ENCODE results near the gene TRAF3. TPM values are rescaled to one million over a fixed set of nuclear protein-coding genes. Genes with fewer than 3 reads are reported as not detected.
A peak's percentile ranks its signal among the peaks of the same experiment; 100 is the strongest.
"Not testable (repeated sequence)": the region's sequence is repeated elsewhere in the genome, so short reads cannot be mapped to it uniquely, and the experiment has no call there.

TRAF3 gene
- polyA plus RNA-seq, 1 experiment, result 20.1 TPM

DNA sequence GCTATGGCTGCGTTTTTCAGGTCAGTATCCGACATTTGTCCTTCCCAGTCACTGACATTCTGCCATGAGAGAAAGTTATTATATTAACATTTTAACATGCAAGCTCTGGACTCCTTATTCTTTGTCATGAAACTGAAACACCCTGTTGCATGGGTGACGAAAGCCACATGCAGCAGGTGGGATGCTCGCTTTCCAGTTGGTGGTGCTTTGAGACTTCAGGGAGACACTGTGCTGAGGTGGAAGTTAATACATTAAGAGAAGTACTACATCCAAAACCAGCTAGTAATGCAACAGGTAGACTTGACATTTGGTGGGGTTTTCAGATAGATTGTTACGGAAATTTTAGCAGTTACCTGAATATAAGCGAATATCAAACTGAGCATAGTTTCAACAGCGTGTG, 112.4 kb downstream of the TRAF3 start:
- POLR2A ChIA-PET, result no interaction called here
- TF ChIP-seq, protein P1, sequence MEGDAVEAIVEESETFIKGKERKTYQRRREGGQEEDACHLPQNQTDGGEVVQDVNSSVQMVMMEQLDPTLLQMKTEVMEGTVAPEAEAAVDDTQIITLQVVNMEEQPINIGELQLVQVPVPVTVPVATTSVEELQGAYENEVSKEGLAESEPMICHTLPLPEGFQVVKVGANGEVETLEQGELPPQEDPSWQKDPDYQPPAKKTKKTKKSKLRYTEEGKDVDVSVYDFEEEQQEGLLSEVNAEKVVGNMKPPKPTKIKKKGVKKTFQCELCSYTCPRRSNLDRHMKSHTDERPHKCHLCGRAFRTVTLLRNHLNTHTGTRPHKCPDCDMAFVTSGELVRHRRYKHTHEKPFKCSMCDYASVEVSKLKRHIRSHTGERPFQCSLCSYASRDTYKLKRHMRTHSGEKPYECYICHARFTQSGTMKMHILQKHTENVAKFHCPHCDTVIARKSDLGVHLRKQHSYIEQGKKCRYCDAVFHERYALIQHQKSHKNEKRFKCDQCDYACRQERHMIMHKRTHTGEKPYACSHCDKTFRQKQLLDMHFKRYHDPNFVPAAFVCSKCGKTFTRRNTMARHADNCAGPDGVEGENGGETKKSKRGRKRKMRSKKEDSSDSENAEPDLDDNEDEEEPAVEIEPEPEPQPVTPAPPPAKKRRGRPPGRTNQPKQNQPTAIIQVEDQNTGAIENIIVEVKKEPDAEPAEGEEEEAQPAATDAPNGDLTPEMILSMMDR (IDR thresholded peaks at IDR 0.05; ENCODE audit: insufficient read depth, low read depth, low read length), result no peak
- no peak for DNase-seq (ENCODE audit: low read depth)
- Histone ChIP-seq H3K36me3 (ENCODE audit: control insufficient read depth, insufficient read depth, low read length) (peaks cover 7% of the 10 kb centered on the region), H3K4me3 (ENCODE audit: low read depth, low read length) (no peak overlapping the region), H3K27me3 (ENCODE audit: control insufficient read depth, insufficient read depth, low read length) (no peaks in the 10 kb centered on the region)
- CTCF ChIA-PET, result interaction anchor here (0.7 to 1.3 kb wide), 2 partner anchors 12 to 56 kb away, joined by 3 to 5 read pairs; no protein-coding TSS in a partner anchor

DNA sequence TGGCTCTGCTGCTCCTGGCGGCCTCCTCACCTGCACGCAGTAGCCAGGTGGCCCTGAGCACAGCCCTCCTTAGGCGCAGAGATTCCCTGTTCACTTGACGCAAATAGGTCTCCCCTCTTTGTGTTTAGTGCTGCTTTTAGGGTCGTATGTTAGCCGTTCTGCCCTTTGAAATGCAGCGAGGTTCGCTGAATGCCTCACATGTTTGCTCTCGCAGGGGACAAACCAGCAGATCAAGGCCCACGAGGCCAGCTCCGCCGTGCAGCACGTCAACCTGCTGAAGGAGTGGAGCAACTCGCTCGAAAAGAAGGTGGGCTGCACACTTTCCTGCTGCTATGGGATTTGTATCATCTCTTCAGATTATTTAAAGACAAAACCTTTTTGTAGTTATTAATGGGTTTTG, 113.9 kb downstream of the TRAF3 start:
- no peak overlapping the region for H3K4me3 ChIP-seq (ENCODE audit: low read depth, low read length)
- POLR2A ChIA-PET, result interaction anchor here (0.6 kb wide), 1 partner anchor 867 kb away, joined by 4 read pairs; no protein-coding TSS in a partner anchor
- DNase-seq (ENCODE audit: low read depth), result no peak
- TF ChIP-seq, protein P1 (IDR thresholded peaks at IDR 0.05; ENCODE audit: insufficient read depth, low read depth, low read length), result no peak
- CTCF ChIA-PET, result interaction anchor here (1.2 kb wide), 1 partner anchor 115 kb away, joined by 3 read pairs; no protein-coding TSS in a partner anchor
- no peaks in the 10 kb centered on the region for H3K27me3 ChIP-seq (ENCODE audit: control insufficient read depth, insufficient read depth, low read length)
- H3K36me3 ChIP-seq (ENCODE audit: control insufficient read depth, insufficient read depth, low read length), result peaks cover 8% of the 10 kb centered on the region

DNA sequence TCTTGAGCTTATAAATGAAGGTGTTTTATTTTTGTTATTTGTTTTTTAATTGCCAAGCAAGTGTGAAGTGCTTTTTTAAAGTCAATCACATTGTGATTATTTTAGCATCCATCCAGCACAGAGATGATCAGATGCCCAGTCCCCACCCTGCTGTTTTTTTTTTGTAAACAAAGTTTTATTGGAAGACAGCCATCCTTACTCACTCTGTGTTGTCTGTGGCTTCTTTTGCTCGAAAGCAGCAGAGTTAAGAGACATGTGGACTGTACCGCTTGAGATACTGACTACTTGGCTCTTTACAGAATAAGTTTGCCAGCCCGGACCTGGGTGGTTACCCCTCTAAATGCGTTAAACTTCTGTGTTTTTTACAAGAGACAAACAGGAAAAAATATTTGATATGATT, 114.3 kb downstream of the TRAF3 start:
- TF ChIP-seq, protein P1 (IDR thresholded peaks at IDR 0.05; ENCODE audit: insufficient read depth, low read depth, low read length), result no peak
- CTCF ChIA-PET, result interaction anchor here (1.2 kb wide), 1 partner anchor 116 kb away, joined by 3 read pairs; no protein-coding TSS in a partner anchor
- peaks cover 8% of the 10 kb centered on the region for H3K36me3 ChIP-seq (ENCODE audit: control insufficient read depth, insufficient read depth, low read length)
- H3K27me3 ChIP-seq (ENCODE audit: control insufficient read depth, insufficient read depth, low read length), result no peaks in the 10 kb centered on the region
- no peak overlapping the region for H3K4me3 ChIP-seq (ENCODE audit: low read depth, low read length)
- peak; percentile 12 for DNase-seq (ENCODE audit: low read depth)
- POLR2A ChIA-PET, result interaction anchor here (0.6 kb wide), 1 partner anchor 868 kb away, joined by 4 read pairs; no protein-coding TSS in a partner anchor

DNA sequence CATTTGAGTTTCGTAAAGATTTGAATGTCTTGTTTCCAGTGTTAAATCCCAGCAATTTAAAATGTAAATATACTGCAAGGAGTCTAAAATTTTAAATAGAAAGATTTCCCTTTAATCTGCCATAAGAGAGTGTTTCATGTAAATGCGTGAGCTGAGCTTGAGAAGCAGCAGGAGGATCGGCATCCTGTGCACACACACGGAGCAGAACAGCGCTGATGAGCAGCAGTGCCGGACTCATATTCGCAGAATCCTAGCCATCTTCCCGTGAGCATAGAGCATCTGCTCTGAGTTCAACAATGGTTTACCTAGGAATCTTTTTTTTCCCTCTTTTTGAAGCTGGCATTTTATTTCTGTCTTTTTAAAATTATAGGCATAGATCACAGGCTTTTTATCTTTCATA, 115.4 kb downstream of the TRAF3 start:
- H3K36me3 ChIP-seq (ENCODE audit: control insufficient read depth, insufficient read depth, low read length), result peaks cover 8% of the 10 kb centered on the region; the same call in 1 of the 2 replicates
- no peak for DNase-seq (ENCODE audit: low read depth)
- H3K27me3 ChIP-seq (ENCODE audit: control insufficient read depth, insufficient read depth, low read length), result no peaks in the 10 kb centered on the region
- POLR2A ChIA-PET, result no interaction called here
- CTCF ChIA-PET, result no interaction called here
- H3K4me3 ChIP-seq (ENCODE audit: low read depth, low read length), result no peak overlapping the region
- TF ChIP-seq, protein P1 (IDR thresholded peaks at IDR 0.05; ENCODE audit: insufficient read depth, low read depth, low read length), result no peak

DNA sequence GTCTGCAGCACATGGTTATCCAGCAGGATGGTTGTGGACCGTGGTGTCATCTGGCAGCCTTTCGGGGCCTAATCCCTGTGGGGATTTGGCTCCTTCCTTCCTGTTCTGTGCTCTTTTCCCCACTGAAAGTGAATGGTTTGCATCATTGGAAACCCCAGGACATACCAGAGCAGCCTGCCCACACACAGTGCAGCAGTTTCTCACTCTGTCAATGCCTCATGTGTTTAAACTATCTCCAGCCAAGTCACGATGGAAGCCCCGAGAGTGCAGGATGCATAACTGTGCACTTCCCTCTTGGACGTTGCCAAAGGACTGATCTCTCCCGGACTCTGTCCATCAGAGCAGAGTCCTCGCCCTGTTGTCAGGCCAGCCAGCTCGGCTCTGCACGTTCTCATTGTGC, 116.2 kb downstream of the TRAF3 start:
- no peaks in the 10 kb centered on the region for H3K27me3 ChIP-seq (ENCODE audit: control insufficient read depth, insufficient read depth, low read length)
- CTCF ChIA-PET, result no interaction called here
- H3K36me3 ChIP-seq (ENCODE audit: control insufficient read depth, insufficient read depth, low read length), result peaks cover 4% of the 10 kb centered on the region; the same call in 1 of the 2 replicates
- no peak overlapping the region for H3K4me3 ChIP-seq (ENCODE audit: low read depth, low read length)
- TF ChIP-seq, protein P1 (IDR thresholded peaks at IDR 0.05; ENCODE audit: insufficient read depth, low read depth, low read length), result no peak
- DNase-seq (ENCODE audit: low read depth), result peak; percentile 88
- POLR2A ChIA-PET, result no interaction called here

DNA sequence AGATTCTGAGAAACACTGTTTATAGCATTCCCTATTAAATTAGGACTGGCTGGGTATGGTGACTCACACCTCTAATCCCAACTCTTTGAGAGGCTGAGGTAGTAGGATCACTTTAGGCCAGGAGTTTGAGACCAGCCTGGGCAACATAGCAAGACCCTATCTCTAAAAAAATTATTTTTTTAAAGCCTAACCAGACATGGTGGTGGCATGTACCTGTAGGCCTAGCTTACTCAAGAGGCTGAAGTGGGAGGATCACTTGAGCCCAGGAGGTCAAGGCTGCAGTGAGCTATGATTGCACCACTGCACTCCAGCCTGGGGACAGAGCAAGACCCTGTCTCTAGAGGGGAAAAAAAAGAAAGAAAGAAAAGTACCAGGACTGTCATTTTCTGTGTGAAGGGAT, 119.5 kb downstream of the TRAF3 start:
- CTCF ChIA-PET, result interaction anchor here (0.7 to 1.3 kb wide), 5 partner anchors 8 to 123 kb away, joined by 3 to 4 read pairs (median 3); no protein-coding TSS in a partner anchor
- not testable (repeated sequence) for H3K36me3 ChIP-seq (ENCODE audit: control insufficient read depth, insufficient read depth, low read length); DNase-seq (ENCODE audit: low read depth)

More for the DNA sequence above, 119.5 kb downstream of the TRAF3 start:
- POLR2A ChIA-PET; H3K4me3 ChIP-seq (ENCODE audit: low read depth, low read length); H3K27me3 ChIP-seq (ENCODE audit: control insufficient read depth, insufficient read depth, low read length): not testable (repeated sequence)

All from BJ (cell line).